HL-60 (cell line): Measurements from ENCODE around the gene TMEM184B.

ENCODE experiments used
- DNase-seq, 2 experiments: peaks; one replicate each; pipeline ENCODE4 v3.0.0-alpha.2; 2010 to 2020; ENCODE audit warnings: low read depth in 1 of 2, low spot score in 1 of 2
- H3K27ac ChIP-seq: fragments of 250-450 bp; sonication (Bioruptor Pico); replicated peaks from 2 replicates; pipeline ENCODE4 v1.5.1; 2020; ENCODE audit warnings: mild to moderate bottlenecking, moderate library complexity
- H3K27me3 ChIP-seq: fragments of 250-450 bp; sonication (Bioruptor Pico); 2 replicates; pipeline ENCODE4 v1.5.1; 2021; ENCODE audit warnings: mild to moderate bottlenecking, moderate library complexity; ENCODE audit not compliant: insufficient read depth, poor library complexity, severe bottlenecking
- H3K4me3 ChIP-seq: replicated peaks from 2 replicates; pipeline ENCODE4 v1.5.1; 2011; ENCODE audit warnings: mild to moderate bottlenecking, control low read depth, low read length; ENCODE audit not compliant: insufficient read depth
- CTCF ChIP-seq: IDR thresholded peaks from one replicate; pipeline ENCODE4 v1.5.1; 2011; ENCODE audit warnings: low read length, control low read depth, inconsistent platforms; ENCODE audit not compliant: insufficient read depth
- GABPA ChIP-seq: IDR thresholded peaks from 2 replicates; pipeline ENCODE4 v1.6.1; 2012; ENCODE audit warnings: low read depth
- POLR2AphosphoS5 ChIP-seq: IDR thresholded peaks from 2 replicates; pipeline ENCODE4 v1.6.1; 2012; ENCODE audit warnings: low read depth
- REST ChIP-seq: IDR thresholded peaks from 2 replicates; pipeline ENCODE4 v1.6.1; 2012; ENCODE audit warnings: low read depth; ENCODE audit not compliant: insufficient replicate concordance
- SPI1 ChIP-seq: IDR thresholded peaks from 2 replicates; pipeline ENCODE4 v1.6.1; 2012; ENCODE audit warnings: low read depth, mild to moderate bottlenecking, borderline replicate concordance

TMEM184B gene

GRCh38 chr22:38191055-38191454, 81.8 kb downstream of the TMEM184B start:
- Histone ChIP-seq H3K27me3 (no peaks in the 10 kb centered on the region), H3K27ac (no peak overlapping the region), H3K4me3 (no peak overlapping the region)
- TF ChIP-seq POLR2AphosphoS5: no peak
- TF ChIP-seq SPI1: no peak
- no peak for TF ChIP-seq CTCF
- TF ChIP-seq GABPA: no peak
- TF ChIP-seq REST: no peak
- DNase-seq: no peak

DNA sequence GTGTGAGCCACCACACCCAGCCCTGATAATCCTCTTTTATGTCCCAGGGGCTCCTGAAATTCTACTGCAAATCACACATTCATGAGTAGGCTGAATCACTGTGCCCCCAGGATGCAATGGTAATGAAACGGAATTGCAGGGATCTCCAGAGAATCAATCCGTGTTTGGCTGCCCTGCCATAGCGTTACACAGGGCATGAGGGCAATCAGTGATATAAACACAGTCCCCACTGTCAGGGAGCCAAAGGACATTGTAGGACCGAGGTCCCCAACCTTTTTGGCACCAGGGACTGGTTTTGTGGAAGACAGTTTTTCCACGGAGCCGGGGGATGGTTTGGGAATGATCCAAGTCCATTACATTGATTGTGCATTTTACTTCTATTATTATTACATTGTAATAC, 82.2 kb downstream of the TMEM184B start:
- no peak overlapping the region for H3K4me3 ChIP-seq
- no peak for TF ChIP-seq SPI1
- no peak for TF ChIP-seq REST
- TF ChIP-seq CTCF: no peak
- TF ChIP-seq POLR2AphosphoS5: no peak
- TF ChIP-seq GABPA: no peak
- H3K27ac ChIP-seq: no peak overlapping the region
- no peaks in the 10 kb centered on the region for H3K27me3 ChIP-seq
- DNase-seq: no peak

GRCh38 chr22:38189104-38189503, 83.7 kb downstream of the TMEM184B start:
- Histone ChIP-seq H3K27me3 (no peaks in the 10 kb centered on the region), H3K4me3 (no peak overlapping the region), H3K27ac (no peak overlapping the region)
- DNase-seq: no peak
- TF ChIP-seq REST: no peak
- no peak for TF ChIP-seq SPI1
- TF ChIP-seq POLR2AphosphoS5: no peak
- no peak for TF ChIP-seq CTCF
- TF ChIP-seq GABPA: no peak
